Measurements from ENCODE around the gene PPFIA4. TPM values are rescaled to one million over a fixed set of nuclear protein-coding genes. Genes with fewer than 3 reads are reported as not detected.
"Not testable (repeated sequence)": the region's sequence is repeated elsewhere in the genome, so short reads cannot be mapped to it uniquely, and the experiment has no call there.

PPFIA4 gene
- total and polyA plus RNA-seq, 2 of the 4 experiments (the other 2 are of a cell fraction), result 5.4 to 13.7 TPM

DNA sequence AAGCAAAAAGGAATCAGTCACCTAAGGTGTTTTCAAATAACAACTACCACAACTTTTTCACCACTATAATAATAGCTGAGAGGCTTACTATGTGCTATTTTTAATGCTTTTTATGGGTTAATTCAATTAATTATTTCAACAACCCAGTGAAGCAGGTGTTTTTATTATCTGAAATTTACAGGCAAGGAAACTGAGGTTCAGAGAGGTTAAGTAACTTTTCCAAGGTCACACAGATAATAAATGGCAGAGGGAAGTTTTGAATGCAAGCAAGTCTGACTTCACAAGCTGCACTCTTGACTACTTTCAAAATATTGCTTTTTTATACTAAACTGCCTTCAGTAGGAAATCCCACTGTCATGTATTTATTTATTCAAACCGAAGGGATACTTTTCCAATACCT, 23.3 kb upstream of the PPFIA4 start:
- Histone ChIP-seq H3K56ac (ENCODE audit: extremely low read depth, insufficient read depth, low read length) (no peak overlapping the region), H4K8ac (ENCODE audit: low read depth in 2 of 2, low read length in 2 of 2) (no peak overlapping the region), H3K9me1 (ENCODE audit: insufficient read depth, low read length) (no peaks in the 10 kb centered on the region), H2BK15ac (ENCODE audit: low read depth, low read length) (no peak overlapping the region), H4K91ac (ENCODE audit: insufficient read depth, low read depth, low read length) (no peak overlapping the region), H3K9me3 (ENCODE audit: control insufficient read depth, insufficient read depth, low read length) (no peaks in the 10 kb centered on the region), H2BK120ac (ENCODE audit: low read depth, low read length) (no peak overlapping the region), H2AK9ac (replicated peaks; ENCODE audit: low read depth, low read length, poor library complexity) (no peak overlapping the region), H2BK20ac (ENCODE audit: low read depth, low read length) (no peak overlapping the region), H2BK5ac (ENCODE audit: low read depth, low read length, poor library complexity, severe bottlenecking) (no peak overlapping the region), H3K14ac (replicated peaks; ENCODE audit: low read depth, low read length) (no peak overlapping the region), H3K79me1 (ENCODE audit: low read depth in 1 of 2, low read length in 2 of 2) (peaks cover under 1 to 4% of the 10 kb centered on the region in 2 experiments; a peak in 3 of 4 replicates), H2AFZ (replicated peaks; ENCODE audit: low read length, poor library complexity) (no peak overlapping the region), H3K4ac (ENCODE audit: low read depth, low read length) (no peak overlapping the region), H3K9ac (ENCODE audit: low read depth, low read length) (no peak overlapping the region), H3K4me2 (ENCODE audit: low read depth, low read length) (no peak overlapping the region), H2AK5ac (ENCODE audit: low read depth, low read length) (no peak overlapping the region), H3K4me3 (ENCODE audit: insufficient read depth, low read depth, low read length) (no peak overlapping the region), H3K27ac (ENCODE audit: insufficient read depth, low read length) (no peak overlapping the region), H3K18ac (ENCODE audit: low read depth, low read length) (no peak overlapping the region), H4K20me1 (ENCODE audit: insufficient read depth, low read length) (peaks cover 5% of the 10 kb centered on the region), H3K27me3 (ENCODE audit: control insufficient read depth, insufficient read depth, low read length) (peaks cover 1% of the 10 kb centered on the region; the same call in 1 of the 2 replicates), H3K4me1 (ENCODE audit: control insufficient read depth, insufficient read depth, low read length) (no peaks in the 10 kb centered on the region), H4K5ac (ENCODE audit: low read depth, low read length) (no peak overlapping the region), H3K36me3 (ENCODE audit: control insufficient read depth, insufficient read depth, low read length) (no peaks in the 10 kb centered on the region), H3K23ac (ENCODE audit: low read depth, low read length) (no peak overlapping the region)
- intact Hi-C loops (cut with micrococcal nuclease) (no loop called here), in situ Hi-C loops (cut with MboI; ENCODE audit: low sequenced_read_pairs) (no loop called here), dilution Hi-C loops (cut with HindIII; ENCODE audit: low sequenced_read_pairs, unreplicated experiment) (no loop called here)
- POLR2A ChIA-PET (ENCODE audit: unreplicated experiment), result no interaction called here
- no peak for ATAC-seq (ENCODE audit: low read depth)
- no peak for DNase-seq
- no peak for TF ChIP-seq MXI1 (IDR thresholded peaks at IDR 0.05; ENCODE audit: borderline replicate concordance, low read depth, low read length)
- TF ChIP-seq CHD1 (IDR thresholded peaks at IDR 0.05; ENCODE audit: low read depth, low read length), result no peak
- TF ChIP-seq POLR2A (IDR thresholded peaks at IDR 0.05; ENCODE audit: low read depth, low read length), result no peak
- no peak for TF ChIP-seq MAFK (IDR thresholded peaks at IDR 0.05; ENCODE audit: low read depth, low read length)
- TF ChIP-seq, protein P1, sequence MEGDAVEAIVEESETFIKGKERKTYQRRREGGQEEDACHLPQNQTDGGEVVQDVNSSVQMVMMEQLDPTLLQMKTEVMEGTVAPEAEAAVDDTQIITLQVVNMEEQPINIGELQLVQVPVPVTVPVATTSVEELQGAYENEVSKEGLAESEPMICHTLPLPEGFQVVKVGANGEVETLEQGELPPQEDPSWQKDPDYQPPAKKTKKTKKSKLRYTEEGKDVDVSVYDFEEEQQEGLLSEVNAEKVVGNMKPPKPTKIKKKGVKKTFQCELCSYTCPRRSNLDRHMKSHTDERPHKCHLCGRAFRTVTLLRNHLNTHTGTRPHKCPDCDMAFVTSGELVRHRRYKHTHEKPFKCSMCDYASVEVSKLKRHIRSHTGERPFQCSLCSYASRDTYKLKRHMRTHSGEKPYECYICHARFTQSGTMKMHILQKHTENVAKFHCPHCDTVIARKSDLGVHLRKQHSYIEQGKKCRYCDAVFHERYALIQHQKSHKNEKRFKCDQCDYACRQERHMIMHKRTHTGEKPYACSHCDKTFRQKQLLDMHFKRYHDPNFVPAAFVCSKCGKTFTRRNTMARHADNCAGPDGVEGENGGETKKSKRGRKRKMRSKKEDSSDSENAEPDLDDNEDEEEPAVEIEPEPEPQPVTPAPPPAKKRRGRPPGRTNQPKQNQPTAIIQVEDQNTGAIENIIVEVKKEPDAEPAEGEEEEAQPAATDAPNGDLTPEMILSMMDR (conservative IDR thresholded peaks at IDR 0.05; ENCODE audit: low read depth, low read length), result no peak
- no TSS peak for BruUV-seq (replicated peaks)
- WGBS, 2 experiments (ENCODE audit: extremely low coverage in 2 of 2, insufficient read length in 1 of 2), result no CpG with 5 or more reads among the region's 1 CpG
- CTCF ChIA-PET, result no interaction called here

DNA sequence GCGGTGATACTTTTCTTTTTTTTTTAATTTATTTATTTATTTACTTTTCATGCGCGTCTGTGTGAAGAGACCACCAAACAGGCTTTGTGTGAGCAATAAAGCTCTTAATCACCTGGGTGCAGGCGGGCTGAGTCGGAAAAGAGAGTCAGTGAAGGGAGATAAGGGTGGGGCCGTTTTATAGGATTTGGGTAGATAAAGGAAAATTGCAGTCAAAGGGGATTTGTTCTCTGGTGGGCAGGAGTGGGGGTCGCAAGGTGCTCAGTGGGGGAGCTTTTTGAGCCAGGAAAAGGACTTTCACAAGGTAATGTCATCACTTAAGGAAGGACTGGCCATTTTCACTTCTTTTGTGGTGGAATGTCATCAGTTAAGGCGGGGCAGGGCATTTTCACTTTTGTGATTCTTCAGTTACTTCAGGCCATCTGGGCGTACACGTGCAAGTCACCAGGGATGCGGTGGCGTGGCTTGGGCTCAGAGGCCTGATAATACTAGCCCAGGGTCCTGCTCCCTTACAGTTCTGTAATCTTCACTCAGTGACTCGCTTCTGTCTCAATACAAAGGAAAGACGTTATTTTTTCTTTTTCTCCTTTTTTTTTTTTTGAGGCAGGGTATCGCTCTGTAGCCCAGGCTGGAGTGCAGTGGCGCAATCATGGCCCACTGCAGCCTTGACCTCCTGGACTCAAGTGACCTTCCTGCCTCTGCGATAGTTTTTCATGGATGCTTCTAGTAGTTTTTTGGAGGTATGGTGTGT, 20.7 kb upstream of the PPFIA4 start:
- intact Hi-C loops (cut with micrococcal nuclease); H3K36me3 ChIP-seq (ENCODE audit: control insufficient read depth, insufficient read depth, low read length); H3K4ac ChIP-seq (ENCODE audit: low read depth, low read length); H3K27ac ChIP-seq (ENCODE audit: insufficient read depth, low read length); H2BK20ac ChIP-seq (ENCODE audit: low read depth, low read length); H3K27me3 ChIP-seq (ENCODE audit: control insufficient read depth, insufficient read depth, low read length); H3K18ac ChIP-seq (ENCODE audit: low read depth, low read length); H2BK5ac ChIP-seq (ENCODE audit: low read depth, low read length, poor library complexity, severe bottlenecking); H3K4me3 ChIP-seq (ENCODE audit: insufficient read depth, low read depth, low read length); in situ Hi-C loops (cut with MboI; ENCODE audit: low sequenced_read_pairs); H3K4me2 ChIP-seq (ENCODE audit: low read depth, low read length); POLR2A ChIA-PET (ENCODE audit: unreplicated experiment); H2AK5ac ChIP-seq (ENCODE audit: low read depth, low read length); H2BK15ac ChIP-seq (ENCODE audit: low read depth, low read length); H3K56ac ChIP-seq (ENCODE audit: extremely low read depth, insufficient read depth, low read length); H2BK120ac ChIP-seq (ENCODE audit: low read depth, low read length); H3K14ac ChIP-seq (replicated peaks; ENCODE audit: low read depth, low read length); BruUV-seq (replicated peaks); H3K9me1 ChIP-seq (ENCODE audit: insufficient read depth, low read length); H2AK9ac ChIP-seq (replicated peaks; ENCODE audit: low read depth, low read length, poor library complexity); dilution Hi-C loops (cut with HindIII; ENCODE audit: low sequenced_read_pairs, unreplicated experiment); H3K4me1 ChIP-seq (ENCODE audit: control insufficient read depth, insufficient read depth, low read length); H3K23ac ChIP-seq (ENCODE audit: low read depth, low read length); H3K9me3 ChIP-seq (ENCODE audit: control insufficient read depth, insufficient read depth, low read length); H3K9ac ChIP-seq (ENCODE audit: low read depth, low read length); H4K91ac ChIP-seq (ENCODE audit: insufficient read depth, low read depth, low read length); DNase-seq; ATAC-seq (ENCODE audit: low read depth): not testable (repeated sequence)
- WGBS, 2 experiments (ENCODE audit: extremely low coverage in 2 of 2, insufficient read length in 1 of 2), result 83% methylated on average over 2 of the region's 17 CpGs; no CpG with 5 or more reads in 1 of the 2 experiments
- H4K20me1 ChIP-seq (ENCODE audit: insufficient read depth, low read length), result peaks cover 13% of the 10 kb centered on the region
- H4K8ac ChIP-seq (ENCODE audit: low read depth in 2 of 2, low read length in 2 of 2), result peak overlapping the region; percentile 67 to 92; a peak in 3 of 4 replicates
- peak overlapping the region; percentile 84 for H2AFZ ChIP-seq (replicated peaks; ENCODE audit: low read length, poor library complexity)
- peak overlapping the region; percentile 49 for H4K5ac ChIP-seq (ENCODE audit: low read depth, low read length)
- H3K79me1 ChIP-seq (ENCODE audit: low read depth in 1 of 2, low read length in 2 of 2), result peaks cover 5 to 21% of the 10 kb centered on the region in 2 experiments; a peak in 3 of 4 replicates
- CTCF ChIA-PET, result interaction anchor here (0.6 kb wide), 1 partner anchor 382 kb away, joined by 5 read pairs; no protein-coding TSS in a partner anchor
